Effector memory CD4-positive, alpha-beta T cell (primary cell): ENCODE data around the gene KLHL34.

Experiments used
- DNase-seq, 3 donors: peaks; one replicate each; pipeline ENCODE4 v3.0.0-alpha.2; 2020
- H3K27ac ChIP-seq: 2 replicates; pipeline ENCODE4 v1.7.0; 2013; ENCODE audit warnings: mild to moderate bottlenecking, low read length, moderate library complexity; ENCODE audit not compliant: insufficient read depth, poor library complexity, severe bottlenecking
- H3K27me3 ChIP-seq: replicated peaks from 2 replicates; pipeline ENCODE4 v1.7.0; 2013; ENCODE audit warnings: mild to moderate bottlenecking, low read length; ENCODE audit not compliant: insufficient read depth, control insufficient read depth, poor library complexity, severe bottlenecking
- H3K36me3 ChIP-seq: 2 replicates; pipeline ENCODE4 v1.7.0; 2013; ENCODE audit warnings: mild to moderate bottlenecking, low read length, moderate library complexity; ENCODE audit not compliant: control insufficient read depth, insufficient read depth
- H3K4me1 ChIP-seq: 2 replicates; pipeline ENCODE4 v1.7.0; 2013; ENCODE audit warnings: low read length, mild to moderate bottlenecking; ENCODE audit not compliant: control insufficient read depth, insufficient read depth, poor library complexity, severe bottlenecking
- H3K4me3 ChIP-seq: 2 replicates; pipeline ENCODE4 v1.7.0; 2013; ENCODE audit warnings: low read length, low read depth, mild to moderate bottlenecking; ENCODE audit not compliant: insufficient read depth, poor library complexity, severe bottlenecking
- H3K9me3 ChIP-seq: 2 replicates; pipeline ENCODE4 v1.7.0; 2013; ENCODE audit warnings: mild to moderate bottlenecking, low read length, moderate library complexity; ENCODE audit not compliant: control insufficient read depth

Gene KLHL34

GRCh38 chrX:21612154-21612553, 46.0 kb downstream of the KLHL34 start:
- no peaks in the 10 kb centered on the region for H3K9me3 ChIP-seq
- no peak overlapping the region for H3K27ac ChIP-seq
- no peaks in the 10 kb centered on the region for H3K4me1 ChIP-seq
- no peaks in the 10 kb centered on the region for H3K36me3 ChIP-seq
- H3K27me3 ChIP-seq = no peaks in the 10 kb centered on the region
- DNase-seq = no peak
- no peak overlapping the region for H3K4me3 ChIP-seq

GRCh38 chrX:21610168-21610567, 48.0 kb downstream of the KLHL34 start:
- Histone ChIP-seq H3K9me3 (no peaks in the 10 kb centered on the region), H3K27me3 (no peaks in the 10 kb centered on the region), H3K27ac (no peak overlapping the region), H3K4me1 (no peaks in the 10 kb centered on the region), H3K36me3 (no peaks in the 10 kb centered on the region), H3K4me3 (no peak overlapping the region)
- no peak for DNase-seq

- Histone ChIP-seq H3K27ac (no peak overlapping the region), H3K9me3 (no peaks in the 10 kb centered on the region), H3K36me3 (no peaks in the 10 kb centered on the region), H3K4me3 (no peak overlapping the region), H3K27me3 (no peaks in the 10 kb centered on the region), H3K4me1 (no peaks in the 10 kb centered on the region)
- no peak for DNase-seq
These were observed 52.1 kb downstream of the KLHL34 start for GRCh38 chrX:21606002-21606401.
